ENCODE results near the gene CA11.

DNA sequence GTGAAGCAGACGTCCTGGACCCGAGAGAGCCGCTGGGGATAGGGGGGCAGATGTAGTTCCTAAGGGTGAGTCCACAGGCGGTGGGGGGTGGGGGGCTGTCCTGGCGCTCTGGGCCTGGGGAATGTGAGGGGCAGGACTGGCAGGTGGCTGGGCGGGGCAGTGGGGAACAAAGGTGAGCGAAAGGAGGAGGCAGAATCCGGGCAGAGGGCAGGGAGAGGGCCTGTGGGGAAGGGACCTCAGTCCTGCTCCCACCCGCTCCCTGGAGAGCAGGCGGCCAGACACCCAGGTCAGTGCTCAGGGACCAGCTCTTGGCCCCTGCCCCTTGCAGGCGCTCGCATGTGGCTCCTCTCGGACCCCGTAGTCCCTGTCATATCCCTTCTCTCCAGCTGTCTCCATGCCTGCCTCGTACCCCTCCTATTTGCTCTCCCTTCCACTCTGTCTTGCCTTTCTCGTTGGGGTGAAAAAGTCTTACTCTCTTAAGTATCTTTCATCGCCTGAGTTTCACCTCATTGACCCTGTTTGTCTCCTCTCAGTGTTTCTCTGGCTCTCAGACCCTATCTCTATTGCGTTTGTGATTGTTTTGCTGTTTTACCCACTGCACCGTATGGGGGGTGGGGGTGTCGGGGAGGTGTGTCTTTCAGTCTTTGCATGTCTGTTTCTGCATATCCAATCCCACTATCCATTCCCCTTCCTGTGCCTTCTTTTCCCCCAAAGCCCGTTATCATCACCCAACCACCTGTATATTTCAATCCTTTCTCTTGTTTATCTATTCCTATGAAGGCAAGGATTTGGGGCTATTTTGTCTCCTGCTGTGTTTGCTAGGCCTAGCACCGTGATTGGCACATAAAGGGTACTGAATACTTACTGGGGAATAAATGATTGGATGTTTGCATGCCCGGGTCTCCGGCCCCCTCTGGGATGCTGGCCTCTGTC is 20.9 kb downstream of the CA11 start:
- TF ChIP-seq, protein P1, sequence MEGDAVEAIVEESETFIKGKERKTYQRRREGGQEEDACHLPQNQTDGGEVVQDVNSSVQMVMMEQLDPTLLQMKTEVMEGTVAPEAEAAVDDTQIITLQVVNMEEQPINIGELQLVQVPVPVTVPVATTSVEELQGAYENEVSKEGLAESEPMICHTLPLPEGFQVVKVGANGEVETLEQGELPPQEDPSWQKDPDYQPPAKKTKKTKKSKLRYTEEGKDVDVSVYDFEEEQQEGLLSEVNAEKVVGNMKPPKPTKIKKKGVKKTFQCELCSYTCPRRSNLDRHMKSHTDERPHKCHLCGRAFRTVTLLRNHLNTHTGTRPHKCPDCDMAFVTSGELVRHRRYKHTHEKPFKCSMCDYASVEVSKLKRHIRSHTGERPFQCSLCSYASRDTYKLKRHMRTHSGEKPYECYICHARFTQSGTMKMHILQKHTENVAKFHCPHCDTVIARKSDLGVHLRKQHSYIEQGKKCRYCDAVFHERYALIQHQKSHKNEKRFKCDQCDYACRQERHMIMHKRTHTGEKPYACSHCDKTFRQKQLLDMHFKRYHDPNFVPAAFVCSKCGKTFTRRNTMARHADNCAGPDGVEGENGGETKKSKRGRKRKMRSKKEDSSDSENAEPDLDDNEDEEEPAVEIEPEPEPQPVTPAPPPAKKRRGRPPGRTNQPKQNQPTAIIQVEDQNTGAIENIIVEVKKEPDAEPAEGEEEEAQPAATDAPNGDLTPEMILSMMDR (IDR thresholded peaks at IDR 0.05) = no peak
- no peak for TF ChIP-seq POLR2AphosphoS5 (IDR thresholded peaks at IDR 0.05; ENCODE audit: low read depth, low read length)

Data from SK-N-SH (cell line).